DND-41 (cell line): Measurements from ENCODE around the gene GATA2.

Experiments
- EZH2 ChIP-seq: IDR thresholded peaks from 3 replicates; pipeline ENCODE4 v1.6.1; 2012; ENCODE audit warnings: borderline replicate concordance, low read depth, mild to moderate bottlenecking, moderate library complexity, low read length, inconsistent platforms; ENCODE audit not compliant: severe bottlenecking
- TF ChIP-seq, protein P1 (sequence below): IDR thresholded peaks from 2 replicates; pipeline ENCODE4 v1.5.1; 2012; ENCODE audit warnings: borderline replicate concordance, low read length, moderate library complexity, mild to moderate bottlenecking; ENCODE audit not compliant: poor library complexity, severe bottlenecking; ENCODE audit errors: extremely low read depth

DNA sequence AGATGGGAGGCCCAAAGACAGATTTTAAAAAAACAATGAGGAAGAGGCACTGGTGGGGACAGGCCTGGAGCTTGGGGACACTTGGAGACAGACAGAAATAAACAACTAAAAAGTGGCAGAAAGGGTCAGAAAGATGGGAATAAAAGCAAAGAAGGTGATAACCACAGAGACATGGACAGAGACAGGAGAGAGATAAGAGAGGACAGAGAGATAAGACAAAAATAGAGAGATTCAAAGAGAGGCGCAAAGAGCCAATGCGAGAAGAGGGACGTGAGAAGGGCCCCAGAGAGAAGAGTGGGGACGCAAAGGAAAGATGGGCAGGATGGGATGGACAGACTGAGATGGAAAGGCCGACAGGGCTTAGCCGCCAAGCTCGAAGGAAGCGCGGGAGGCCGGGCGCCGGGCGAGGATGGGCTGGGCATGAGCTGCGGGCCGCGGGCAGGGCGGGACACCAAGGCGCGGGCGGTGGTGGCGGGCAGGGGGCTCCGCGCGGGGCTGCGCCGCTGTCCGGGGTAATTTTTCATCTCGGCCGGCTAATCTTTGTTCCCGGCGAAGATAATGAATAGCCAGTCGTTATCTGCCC is 3.1 kb upstream of the GATA2 start:
- TF ChIP-seq EZH2, result no peak
- TF ChIP-seq, protein P1, sequence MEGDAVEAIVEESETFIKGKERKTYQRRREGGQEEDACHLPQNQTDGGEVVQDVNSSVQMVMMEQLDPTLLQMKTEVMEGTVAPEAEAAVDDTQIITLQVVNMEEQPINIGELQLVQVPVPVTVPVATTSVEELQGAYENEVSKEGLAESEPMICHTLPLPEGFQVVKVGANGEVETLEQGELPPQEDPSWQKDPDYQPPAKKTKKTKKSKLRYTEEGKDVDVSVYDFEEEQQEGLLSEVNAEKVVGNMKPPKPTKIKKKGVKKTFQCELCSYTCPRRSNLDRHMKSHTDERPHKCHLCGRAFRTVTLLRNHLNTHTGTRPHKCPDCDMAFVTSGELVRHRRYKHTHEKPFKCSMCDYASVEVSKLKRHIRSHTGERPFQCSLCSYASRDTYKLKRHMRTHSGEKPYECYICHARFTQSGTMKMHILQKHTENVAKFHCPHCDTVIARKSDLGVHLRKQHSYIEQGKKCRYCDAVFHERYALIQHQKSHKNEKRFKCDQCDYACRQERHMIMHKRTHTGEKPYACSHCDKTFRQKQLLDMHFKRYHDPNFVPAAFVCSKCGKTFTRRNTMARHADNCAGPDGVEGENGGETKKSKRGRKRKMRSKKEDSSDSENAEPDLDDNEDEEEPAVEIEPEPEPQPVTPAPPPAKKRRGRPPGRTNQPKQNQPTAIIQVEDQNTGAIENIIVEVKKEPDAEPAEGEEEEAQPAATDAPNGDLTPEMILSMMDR, result no peak
